Measurements from ENCODE around the gene ENTPD6.

GRCh38 chr20:25187635-25188034, 7.9 kb upstream of the ENTPD6 start:
- no peak for TF ChIP-seq POLR2AphosphoS5 (IDR thresholded peaks at IDR 0.05; ENCODE audit: low read depth, low read length)
- TF ChIP-seq SIN3A (IDR thresholded peaks at IDR 0.05; ENCODE audit: borderline replicate concordance, insufficient read depth, low read length), result no peak
- TF ChIP-seq REST (IDR thresholded peaks at IDR 0.05; ENCODE audit: insufficient read depth in 1 of 2, low read depth in 2 of 2, low read length in 2 of 2), result no peak
- no peak for TF ChIP-seq TAF1 (IDR thresholded peaks at IDR 0.05; ENCODE audit: borderline replicate concordance, insufficient read depth, low read length)
- TF ChIP-seq FOXP2 (optimal IDR thresholded peaks at IDR 0.05; ENCODE audit: borderline replicate concordance, extremely low read depth, extremely low read length, insufficient read depth), result no peak
